ENCODE results near the gene MACROD1.
"Not testable (repeated sequence)": the region's sequence is repeated elsewhere in the genome, so short reads cannot be mapped to it uniquely, and the experiment has no call there.

The MACROD1 gene

GRCh38 chr11:64058494-64058893, 107.4 kb downstream of the MACROD1 start:
- DNase-seq (ENCODE audit: low read depth, low spot score) = no peak

GRCh38 chr11:64057890-64058289, 108.0 kb downstream of the MACROD1 start:
- no peak for DNase-seq (ENCODE audit: low read depth, low spot score)

- no peak for DNase-seq (ENCODE audit: low read depth, low spot score)
Measured at GRCh38 chr11:64056861-64057260, 109.1 kb downstream of the MACROD1 start.

DNA sequence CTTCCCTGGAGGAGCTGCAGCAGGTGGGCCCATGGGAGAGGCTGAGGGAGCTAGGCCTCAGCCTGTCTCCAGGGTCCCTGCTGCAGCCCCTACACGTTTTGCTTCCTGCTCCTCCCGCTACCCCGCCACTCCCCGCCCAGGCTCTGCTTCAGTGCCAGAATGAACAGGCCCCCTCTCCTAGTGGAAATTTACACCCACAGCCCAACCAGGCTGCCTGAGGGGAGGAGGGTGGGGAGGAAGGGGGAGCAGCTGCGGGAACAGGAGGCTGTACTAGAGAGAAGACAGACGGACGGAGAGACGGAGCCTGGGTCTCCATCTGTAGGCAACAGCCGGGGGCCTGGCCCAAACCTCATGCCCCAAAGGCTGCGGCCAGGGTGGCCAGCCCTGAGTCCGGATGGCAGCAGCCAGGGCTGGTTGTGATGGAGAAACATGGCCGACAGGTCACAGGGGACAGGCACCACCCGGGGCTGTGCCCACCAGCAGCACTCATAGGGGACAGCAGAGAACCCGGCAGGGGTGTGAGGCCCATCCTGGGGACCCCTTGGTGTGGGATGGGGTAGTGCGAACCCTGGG, 109.6 kb downstream of the MACROD1 start:
- DNase-seq (ENCODE audit: low read depth, low spot score) = no peak

- DNase-seq (ENCODE audit: low read depth, low spot score) = no peak
Measured at GRCh38 chr11:64055077-64055476, 110.8 kb downstream of the MACROD1 start.

- no peak for DNase-seq (ENCODE audit: low read depth, low spot score)
Measured at GRCh38 chr11:64053699-64054098, 112.2 kb downstream of the MACROD1 start.

GRCh38 chr11:64052938-64053622, 112.8 kb downstream of the MACROD1 start:
- DNase-seq (ENCODE audit: low read depth, low spot score) = no peak

GRCh38 chr11:64052436-64052835, 113.5 kb downstream of the MACROD1 start:
- no peak for DNase-seq (ENCODE audit: low read depth, low spot score)

DNA sequence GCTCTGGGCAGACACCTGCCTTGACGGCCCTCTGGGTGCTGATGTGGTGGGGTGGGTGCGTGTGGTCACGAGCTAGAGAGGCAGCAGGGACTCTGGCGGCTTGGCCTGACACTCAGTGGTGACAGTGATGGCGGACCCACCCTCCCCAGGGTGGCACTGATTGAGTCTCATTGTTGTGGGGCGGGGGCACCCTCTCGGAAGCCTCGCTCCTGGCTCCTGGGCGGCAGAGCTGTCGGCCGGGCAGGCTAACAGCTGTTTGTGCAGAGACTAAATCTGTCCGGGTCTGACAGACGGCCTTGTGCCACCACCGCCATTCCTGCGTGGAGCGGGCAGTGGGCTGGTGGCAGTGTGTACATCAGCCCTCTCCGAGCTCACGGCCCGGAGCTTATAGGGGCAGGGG, 114.6 kb downstream of the MACROD1 start:
- DNase-seq (ENCODE audit: low read depth, low spot score) = no peak

DNA sequence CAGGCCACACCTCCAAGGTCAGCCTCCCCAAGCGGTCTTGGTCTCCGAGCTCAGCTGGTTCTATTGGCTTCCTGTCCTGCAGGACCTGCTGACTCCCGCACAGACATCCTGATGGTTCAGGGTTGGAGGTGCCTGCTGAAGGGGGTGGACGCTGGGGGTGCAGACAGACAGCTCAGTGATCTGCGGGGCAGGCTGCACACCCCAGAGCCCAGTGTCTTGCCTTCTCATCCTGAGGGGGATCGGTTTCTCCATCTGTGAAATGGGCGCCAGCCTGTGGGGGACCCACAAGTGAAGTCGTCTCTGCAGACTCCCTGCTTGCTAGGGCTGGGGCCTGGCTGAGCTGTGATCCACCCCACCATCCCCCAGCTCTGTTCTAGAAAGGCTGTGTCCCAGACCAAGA, 116.4 kb downstream of the MACROD1 start:
- no peak for DNase-seq (ENCODE audit: low read depth, low spot score)

DNA sequence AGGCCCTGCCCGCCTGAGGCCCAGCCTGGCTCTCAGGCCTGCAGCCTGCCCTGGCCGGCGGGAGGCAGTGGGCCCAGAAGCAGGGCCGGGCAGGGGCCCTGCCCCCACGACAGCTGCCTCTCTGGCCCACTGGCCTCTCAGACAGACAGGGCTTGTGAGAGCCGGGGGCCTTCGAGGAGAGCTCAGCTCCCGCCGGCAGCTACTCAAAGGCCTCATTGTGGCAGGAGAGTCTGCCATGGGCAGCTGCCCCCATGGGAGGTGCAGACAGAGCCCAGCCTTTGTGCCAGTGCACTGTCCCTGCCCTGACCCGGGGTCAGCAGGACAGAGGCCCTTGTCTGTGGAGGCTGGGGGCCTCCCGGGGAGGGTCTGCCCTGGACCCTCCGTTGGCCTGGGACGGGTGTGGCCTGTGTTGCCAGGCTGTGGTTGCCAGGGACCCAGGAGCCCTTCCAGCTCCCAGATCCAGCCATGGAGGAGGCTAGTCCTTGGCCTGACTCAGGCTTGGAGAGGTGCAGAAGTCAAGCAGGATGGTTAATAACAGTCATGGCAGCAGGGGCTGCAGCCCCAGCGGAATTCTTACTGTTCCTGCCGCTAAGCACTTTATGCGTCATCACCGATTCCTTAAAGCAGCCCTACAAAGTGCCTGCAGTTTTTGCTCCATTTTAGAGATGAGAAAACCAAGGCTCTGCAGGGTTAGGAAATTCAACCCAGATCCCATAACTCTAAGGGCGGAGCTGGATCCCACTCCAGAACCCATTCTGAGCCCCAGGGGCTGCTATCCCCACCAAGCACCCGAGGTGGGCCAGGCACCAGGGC, 117.7 kb downstream of the MACROD1 start:
- DNase-seq (ENCODE audit: low read depth, low spot score) = no peak

GRCh38 chr11:64047373-64047772, 118.5 kb downstream of the MACROD1 start:
- not testable (repeated sequence) for DNase-seq (ENCODE audit: low read depth, low spot score)

GRCh38 chr11:64045700-64046099, 120.2 kb downstream of the MACROD1 start:
- no peak for DNase-seq (ENCODE audit: low read depth, low spot score)

- DNase-seq (ENCODE audit: low read depth, low spot score) = no peak
Measured at GRCh38 chr11:64044730-64045393, 121.1 kb downstream of the MACROD1 start.

DNA sequence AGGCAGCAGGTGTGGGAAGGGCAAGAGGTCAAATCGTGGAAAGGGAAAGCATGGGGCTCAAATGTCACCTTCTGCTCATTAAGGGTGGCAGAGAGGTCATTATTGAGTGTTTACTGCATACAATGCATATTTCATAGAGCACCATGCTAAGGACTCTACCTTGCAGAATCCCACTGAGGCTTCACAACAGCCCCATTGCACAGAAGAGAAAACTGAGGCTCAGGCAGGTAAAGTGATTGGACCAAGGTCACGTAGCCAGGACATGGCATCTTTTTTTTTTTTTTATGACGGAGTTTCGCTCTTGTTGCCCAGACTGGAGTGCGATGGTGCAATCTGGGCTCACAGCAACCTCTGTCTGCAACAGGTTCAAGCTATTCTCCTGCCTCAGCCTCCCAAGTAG, 122.4 kb downstream of the MACROD1 start:
- no peak for DNase-seq (ENCODE audit: low read depth, low spot score)

DNA sequence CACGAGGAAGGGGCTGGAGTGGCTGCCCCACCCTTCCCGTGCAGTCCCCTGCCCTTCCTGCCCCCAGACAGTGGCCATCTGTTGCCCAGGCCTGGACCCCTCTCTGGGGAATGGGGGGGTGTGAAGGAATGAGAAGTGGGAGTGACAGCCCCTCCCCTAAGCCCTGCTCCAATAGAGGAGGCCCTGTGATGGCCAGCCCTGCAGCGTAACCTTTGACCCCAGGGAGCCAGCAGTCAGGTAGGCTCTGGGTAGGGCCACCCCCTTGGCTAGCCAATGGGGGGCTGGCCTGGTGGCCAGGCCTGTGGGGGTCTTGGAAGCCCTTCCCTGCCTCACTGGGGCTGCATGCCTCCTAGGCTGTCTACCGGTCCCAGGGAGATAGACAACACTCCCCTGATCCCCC, 123.6 kb downstream of the MACROD1 start:
- DNase-seq (ENCODE audit: low read depth, low spot score) = no peak

DNA sequence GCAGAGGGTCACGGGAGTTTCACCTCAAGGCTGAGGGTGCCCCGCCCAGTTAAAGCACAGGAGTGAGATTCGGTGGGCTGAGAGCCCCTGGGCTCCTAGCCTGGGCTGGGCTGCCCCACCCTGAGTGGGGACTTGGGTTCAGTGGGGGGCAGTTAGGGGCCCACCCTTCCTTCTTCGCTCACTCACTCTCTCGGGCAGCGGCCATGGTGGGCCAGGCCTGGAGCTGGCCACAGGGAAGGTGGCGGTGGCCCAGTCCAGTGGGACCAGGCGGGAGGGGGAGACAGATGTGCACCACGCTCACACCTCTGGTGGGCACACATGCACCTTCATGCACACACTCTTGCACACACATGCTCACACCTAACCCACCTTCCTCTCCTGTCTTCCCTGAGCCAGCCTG, 124.1 kb downstream of the MACROD1 start:
- DNase-seq (ENCODE audit: low read depth, low spot score) = no peak

- DNase-seq (ENCODE audit: low read depth, low spot score) = no peak
Measured at GRCh38 chr11:64040684-64041322, 125.1 kb downstream of the MACROD1 start.

GRCh38 chr11:64039012-64039665, 126.8 kb downstream of the MACROD1 start:
- DNase-seq (ENCODE audit: low read depth, low spot score) = no peak

- DNase-seq (ENCODE audit: low read depth, low spot score) = no peak
Measured at GRCh38 chr11:64038500-64038899, 127.4 kb downstream of the MACROD1 start.

- DNase-seq (ENCODE audit: low read depth, low spot score) = no peak
Measured at GRCh38 chr11:64037027-64037634, 128.8 kb downstream of the MACROD1 start.
